K562 (cell line): ENCODE measurements around the gene KMT2D. TPM values are rescaled to one million over a fixed set of nuclear protein-coding genes. Genes with fewer than 3 reads are reported as not detected.

Source experiments
- FOS ChIP-seq: IDR thresholded peaks from 3 replicates; pipeline ENCODE4 v1.6.1; 2011; ENCODE audit not compliant: insufficient read length; ENCODE audit errors: extremely low read depth
- FOXP1 ChIP-seq: sonication (generic); formaldehyde crosslinking; IDR thresholded peaks from 2 replicates; pipeline ENCODE4 v1.8.0; 2022; ENCODE audit warnings: mild to moderate bottlenecking, missing genetic modification reagents
- HCFC1 ChIP-seq: IDR thresholded peaks from 2 replicates; pipeline ENCODE4 v1.6.1; 2012; ENCODE audit warnings: low read depth, low read length, improper control_type of control experiment
- NR2C1 ChIP-seq, 2 experiments: fragments of 450-650 bp; IDR thresholded peaks; 2 replicates each; pipeline ENCODE4 v1.6.1; 2017; ENCODE audit warnings: mild to moderate bottlenecking in 2 of 2, antibody characterized with exemption in 1 of 2, inconsistent platforms in 1 of 2, missing compliant biosample characterization in 1 of 2, missing genetic modification characterization in 1 of 2
- POLR2G ChIP-seq: fragments of 200-400 bp; formaldehyde crosslinking; IDR thresholded peaks from 2 replicates; pipeline ENCODE4 v1.6.1; 2017; ENCODE audit warnings: low read depth, mild to moderate bottlenecking, antibody characterized with exemption, low read length, moderate library complexity
- PYGO2 ChIP-seq: fragments of 450-650 bp; IDR thresholded peaks from 2 replicates; pipeline ENCODE4 v1.6.1; 2016; ENCODE audit warnings: mild to moderate bottlenecking, missing genetic modification characterization, moderate library complexity, missing compliant biosample characterization
- SIN3B ChIP-seq: fragments of 450-650 bp; IDR thresholded peaks from 2 replicates; pipeline ENCODE4 v1.6.1; 2017; ENCODE audit warnings: low read depth, mild to moderate bottlenecking, moderate library complexity
- SUPT5H ChIP-seq: fragments of 450-650 bp; IDR thresholded peaks from 2 replicates; pipeline ENCODE4 v1.6.1; 2016
- TBP ChIP-seq: optimal IDR thresholded peaks from 2 replicates; pipeline ENCODE3; 2011; ENCODE audit warnings: low read depth, low read length, improper control_type of control experiment
- ZBTB43 ChIP-seq: sonication (generic); formaldehyde crosslinking; IDR thresholded peaks from 2 replicates; pipeline ENCODE4 v1.8.0; 2023; ENCODE audit warnings: mild to moderate bottlenecking, missing genetic modification reagents
- ZFP1 ChIP-seq: fragments of 450-650 bp; formaldehyde crosslinking; IDR thresholded peaks from 2 replicates; pipeline ENCODE4 v1.4.0; 2020; ENCODE audit warnings: mild to moderate bottlenecking, mixed read lengths
- polyA plus RNA-seq, 8 experiments: library from polyadenylated mRNA; depleted of rRNA in 4 of 8; stranded (reverse) in 5 of 8; unstranded in 3 of 8; fragments of >200 nt; fragmentation: Nextera tagmentation in 2 of 8; fragmentation: Illumina TruSeq in 1 of 8; extraction: Ambion mirVana in 2 of 8; extraction: Trizol in 1 of 8; gene quantifications; 2 replicates each; pipeline versions ENCODE4 v1.2.1 to v1.2.3, GENCODE V29; 2011 to 2014; ENCODE audit warnings: inconsistent platforms in 1 of 8, missing spikeins in 1 of 8
- total RNA-seq, 7 experiments: library from RNA; depleted of rRNA in 6 of 7; stranded (reverse); fragments of >200 nt in 6 of 7; fragmentation: Illumina TruSeq in 2 of 7; extraction: Trizol in 2 of 7; gene quantifications; 2 replicates each; pipeline versions ENCODE4 v1.2.1 to v1.2.3, GENCODE V29; 2011 to 2021; ENCODE audit warnings: low replicate concordance in 1 of 7
- TF ChIP-seq, protein P1 (sequence below), 2 experiments: fragments of 150-350 bp in 1 of 2; IDR thresholded peaks; 2 replicates each; pipeline ENCODE4 v1.6.1; 2012 to 2016; ENCODE audit warnings: low read depth in 2 of 2, low read length in 2 of 2, mild to moderate bottlenecking in 1 of 2, moderate library complexity in 1 of 2
- TF ChIP-seq, protein P2 (sequence below), 2 experiments: IDR thresholded peaks in 1 of 2; conservative IDR thresholded peaks in 1 of 2; 2 replicates each; pipeline ENCODE4 v1.6.1; 2016; ENCODE audit warnings: low read depth in 2 of 2, mild to moderate bottlenecking in 1 of 2, missing compliant biosample characterization in 1 of 2, missing genetic modification characterization in 1 of 2, moderate library complexity in 1 of 2

Gene KMT2D
- total and polyA plus RNA-seq, 9 of the 15 experiments (the other 6 are each of a cell fraction or from before 2014, with no cell fraction given) = 0.22 to 93.7 (median 13.7) TPM

GRCh38 chr12:49092086-49092815 is 31.7 kb upstream of the KMT2D start (continued):
- TF ChIP-seq ZBTB43 (no peak; the same call in 1 of the 2 replicates), FOXP1 (CRISPR knock-in tag) (peak; percentile 96), SIN3B (no peak), NR2C1 (IDR thresholded peaks at IDR 0.05) (peak; percentile 92), NR2C1 (tag; IDR thresholded peaks at IDR 0.05) (peak; percentile 93), ZFP1 (CRISPR knock-in tag) (no peak), TBP (peak; percentile 67), PYGO2 (no peak), SUPT5H (no peak), POLR2G (peak; percentile 82), HCFC1 (peak; percentile 61), FOS (no peak)
- TF ChIP-seq, protein P1, sequence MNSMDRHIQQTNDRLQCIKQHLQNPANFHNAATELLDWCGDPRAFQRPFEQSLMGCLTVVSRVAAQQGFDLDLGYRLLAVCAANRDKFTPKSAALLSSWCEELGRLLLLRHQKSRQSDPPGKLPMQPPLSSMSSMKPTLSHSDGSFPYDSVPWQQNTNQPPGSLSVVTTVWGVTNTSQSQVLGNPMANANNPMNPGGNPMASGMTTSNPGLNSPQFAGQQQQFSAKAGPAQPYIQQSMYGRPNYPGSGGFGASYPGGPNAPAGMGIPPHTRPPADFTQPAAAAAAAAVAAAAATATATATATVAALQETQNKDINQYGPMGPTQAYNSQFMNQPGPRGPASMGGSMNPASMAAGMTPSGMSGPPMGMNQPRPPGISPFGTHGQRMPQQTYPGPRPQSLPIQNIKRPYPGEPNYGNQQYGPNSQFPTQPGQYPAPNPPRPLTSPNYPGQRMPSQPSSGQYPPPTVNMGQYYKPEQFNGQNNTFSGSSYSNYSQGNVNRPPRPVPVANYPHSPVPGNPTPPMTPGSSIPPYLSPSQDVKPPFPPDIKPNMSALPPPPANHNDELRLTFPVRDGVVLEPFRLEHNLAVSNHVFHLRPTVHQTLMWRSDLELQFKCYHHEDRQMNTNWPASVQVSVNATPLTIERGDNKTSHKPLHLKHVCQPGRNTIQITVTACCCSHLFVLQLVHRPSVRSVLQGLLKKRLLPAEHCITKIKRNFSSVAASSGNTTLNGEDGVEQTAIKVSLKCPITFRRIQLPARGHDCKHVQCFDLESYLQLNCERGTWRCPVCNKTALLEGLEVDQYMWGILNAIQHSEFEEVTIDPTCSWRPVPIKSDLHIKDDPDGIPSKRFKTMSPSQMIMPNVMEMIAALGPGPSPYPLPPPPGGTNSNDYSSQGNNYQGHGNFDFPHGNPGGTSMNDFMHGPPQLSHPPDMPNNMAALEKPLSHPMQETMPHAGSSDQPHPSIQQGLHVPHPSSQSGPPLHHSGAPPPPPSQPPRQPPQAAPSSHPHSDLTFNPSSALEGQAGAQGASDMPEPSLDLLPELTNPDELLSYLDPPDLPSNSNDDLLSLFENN (IDR thresholded peaks at IDR 0.05; ENCODE audit: low read depth in 2 of 2, low read length in 2 of 2) = peak in 1 of 2 experiments; percentile 85; a peak in 2 of 4 replicates
- TF ChIP-seq, protein P2, sequence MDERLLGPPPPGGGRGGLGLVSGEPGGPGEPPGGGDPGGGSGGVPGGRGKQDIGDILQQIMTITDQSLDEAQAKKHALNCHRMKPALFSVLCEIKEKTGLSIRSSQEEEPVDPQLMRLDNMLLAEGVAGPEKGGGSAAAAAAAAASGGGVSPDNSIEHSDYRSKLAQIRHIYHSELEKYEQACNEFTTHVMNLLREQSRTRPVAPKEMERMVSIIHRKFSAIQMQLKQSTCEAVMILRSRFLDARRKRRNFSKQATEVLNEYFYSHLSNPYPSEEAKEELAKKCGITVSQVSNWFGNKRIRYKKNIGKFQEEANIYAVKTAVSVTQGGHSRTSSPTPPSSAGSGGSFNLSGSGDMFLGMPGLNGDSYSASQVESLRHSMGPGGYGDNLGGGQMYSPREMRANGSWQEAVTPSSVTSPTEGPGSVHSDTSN (CRISPR knock-in tag; IDR thresholded peaks at IDR 0.05; ENCODE audit: low read depth) = no peak
- TF ChIP-seq, protein P2 (tag; conservative IDR thresholded peaks at IDR 0.05; ENCODE audit: low read depth) = no peak; the same call in 1 of the 2 replicates
